HG03558 (cell line): ENCODE data around the gene PRR36.

Experiments
- ATAC-seq: cut with Tn5 transposase; IDR thresholded peaks from one replicate; pipeline ENCODE4 v1.9.1; 2021; ENCODE audit warnings: moderate number of reproducible peaks; ENCODE audit not compliant: unreplicated experiment; ENCODE audit errors: extremely low read depth

PRR36 gene

GRCh38 chr19:7874897-7875273 is 695 bp upstream of the PRR36 start:
- no peak for ATAC-seq

DNA sequence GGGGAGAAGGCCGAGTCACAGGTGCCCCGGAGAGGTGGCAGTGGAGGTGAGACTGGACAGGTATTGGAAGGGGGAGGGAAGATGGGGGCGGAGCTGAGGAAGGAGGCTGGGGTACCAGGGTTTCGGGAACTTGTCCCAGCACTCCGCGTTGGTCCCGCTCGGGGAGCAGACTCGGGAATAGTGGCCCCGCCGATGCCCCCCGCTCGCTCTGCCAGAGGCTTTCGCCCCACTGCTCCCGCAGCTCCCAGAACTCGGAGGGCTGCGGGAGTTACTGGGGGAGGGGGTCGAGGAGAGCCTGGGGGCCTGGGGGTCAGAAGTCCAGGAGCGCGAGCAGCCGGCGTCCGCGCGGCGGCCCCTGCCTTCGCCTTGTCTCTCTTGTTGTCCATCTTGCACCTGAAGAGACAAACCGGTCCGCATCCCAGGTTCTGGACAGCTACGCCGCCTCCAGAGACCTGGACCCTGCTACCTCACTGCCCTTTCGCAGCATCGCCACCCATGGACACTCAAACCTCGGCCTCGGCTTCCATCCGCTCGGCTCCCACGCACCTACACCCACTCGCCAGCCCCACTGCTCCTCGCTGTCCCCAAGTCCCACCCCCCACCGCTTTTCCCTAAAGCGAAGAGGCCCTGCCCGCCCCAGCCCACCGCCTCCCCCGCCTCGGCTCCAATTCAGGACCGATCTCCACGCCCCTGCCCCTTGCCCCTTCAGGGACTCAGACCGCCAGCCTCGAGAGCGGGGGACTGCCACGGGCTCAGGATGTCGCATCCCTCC is 700 bp downstream of the PRR36 start:
- no peak for ATAC-seq

DNA sequence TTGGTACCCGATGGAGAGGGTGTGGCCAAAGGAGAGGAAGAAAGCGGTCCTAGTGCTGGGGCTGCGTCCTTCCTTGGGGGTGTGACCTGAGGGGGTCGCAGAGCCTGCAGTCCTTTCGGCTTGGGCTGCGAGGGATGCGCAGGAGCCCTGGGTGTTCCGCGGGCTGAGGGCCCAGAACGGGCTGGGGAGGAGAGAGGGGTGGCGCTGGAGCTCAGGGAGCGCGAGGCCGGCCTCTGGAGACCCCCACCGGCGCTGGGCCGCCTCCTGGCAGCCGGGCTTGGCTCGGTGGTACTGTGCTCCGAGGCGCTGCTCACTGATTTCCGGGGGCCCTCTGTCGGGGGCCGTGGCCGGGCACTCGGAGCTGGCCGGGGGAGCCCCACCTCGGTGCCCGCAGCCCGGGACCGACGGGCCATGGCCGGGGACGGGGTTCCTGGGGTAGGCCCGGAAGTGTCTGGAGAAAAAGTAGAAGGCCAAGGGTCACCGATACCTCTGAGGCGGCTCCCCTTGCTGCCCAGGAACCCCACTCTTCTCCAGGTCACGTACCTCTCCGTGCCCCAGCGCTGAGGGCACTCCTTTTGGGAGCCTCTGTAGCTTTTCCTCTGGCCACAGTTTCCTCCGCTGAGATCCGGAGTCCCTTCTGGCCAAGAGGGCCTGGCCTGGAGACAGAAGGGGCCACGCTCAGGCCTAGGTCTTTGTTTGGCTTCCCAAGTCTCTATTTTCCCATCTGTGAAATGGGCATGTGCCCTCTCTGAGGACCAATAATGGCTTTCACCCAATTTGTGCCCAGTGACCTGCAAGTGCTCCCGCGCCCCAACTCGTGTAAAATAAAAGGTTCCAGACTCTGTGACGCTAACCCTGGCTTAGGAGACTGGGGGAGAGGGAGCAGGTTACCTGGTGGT is 1.6 kb downstream of the PRR36 start:
- no peak for ATAC-seq

GRCh38 chr19:7871437-7872305 is 2.5 kb downstream of the PRR36 start:
- ATAC-seq = no peak

DNA sequence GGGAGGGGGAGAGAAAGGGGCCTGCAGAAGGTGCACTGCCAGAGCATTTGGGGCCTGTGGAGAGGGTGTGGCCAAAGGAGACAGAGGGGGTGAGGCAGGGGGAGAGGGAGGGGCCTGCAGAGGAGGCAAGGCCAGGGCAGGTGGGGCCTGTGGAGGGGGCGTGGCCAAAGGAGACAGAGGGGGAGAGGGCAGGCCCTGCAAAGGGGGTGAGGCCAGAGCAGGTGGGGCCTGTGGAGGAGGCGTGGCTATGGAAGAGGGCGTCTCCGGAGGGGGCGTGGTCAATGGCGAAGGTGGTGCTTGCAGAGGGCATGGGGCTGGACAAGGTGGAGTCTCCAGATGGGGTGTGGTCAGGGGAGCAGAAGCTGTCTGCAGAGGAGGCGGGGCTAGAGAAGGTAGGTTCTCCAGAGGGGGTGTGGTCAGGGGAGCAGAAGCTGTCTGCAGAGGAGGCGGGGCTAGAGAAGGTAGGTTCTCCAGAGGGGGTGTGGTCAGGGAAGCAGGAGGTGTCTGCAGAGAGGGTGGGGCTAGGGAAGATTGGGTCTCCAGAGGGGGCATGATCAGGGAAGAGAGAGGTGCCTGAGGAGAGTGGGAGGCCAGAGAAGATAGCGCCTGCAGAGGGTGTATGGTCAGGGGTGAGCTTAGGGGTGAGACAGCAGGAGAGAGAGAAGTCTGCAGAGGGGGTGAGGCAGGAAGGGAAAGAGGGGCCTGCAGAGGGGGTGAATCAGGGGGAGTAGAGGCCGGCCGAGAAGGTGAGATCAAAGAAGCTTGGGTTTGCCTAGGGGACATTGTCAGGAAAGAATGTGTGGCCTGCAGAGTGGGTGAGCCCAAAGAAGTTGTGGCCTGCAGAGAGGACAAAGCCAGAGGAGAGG is 3.4 kb downstream of the PRR36 start:
- ATAC-seq = no peak

- no peak for ATAC-seq
Measured at GRCh38 chr19:7869910-7870511, 4.2 kb downstream of the PRR36 start.

- no peak for ATAC-seq
Measured at GRCh38 chr19:7869453-7869909, 4.7 kb downstream of the PRR36 start.

DNA sequence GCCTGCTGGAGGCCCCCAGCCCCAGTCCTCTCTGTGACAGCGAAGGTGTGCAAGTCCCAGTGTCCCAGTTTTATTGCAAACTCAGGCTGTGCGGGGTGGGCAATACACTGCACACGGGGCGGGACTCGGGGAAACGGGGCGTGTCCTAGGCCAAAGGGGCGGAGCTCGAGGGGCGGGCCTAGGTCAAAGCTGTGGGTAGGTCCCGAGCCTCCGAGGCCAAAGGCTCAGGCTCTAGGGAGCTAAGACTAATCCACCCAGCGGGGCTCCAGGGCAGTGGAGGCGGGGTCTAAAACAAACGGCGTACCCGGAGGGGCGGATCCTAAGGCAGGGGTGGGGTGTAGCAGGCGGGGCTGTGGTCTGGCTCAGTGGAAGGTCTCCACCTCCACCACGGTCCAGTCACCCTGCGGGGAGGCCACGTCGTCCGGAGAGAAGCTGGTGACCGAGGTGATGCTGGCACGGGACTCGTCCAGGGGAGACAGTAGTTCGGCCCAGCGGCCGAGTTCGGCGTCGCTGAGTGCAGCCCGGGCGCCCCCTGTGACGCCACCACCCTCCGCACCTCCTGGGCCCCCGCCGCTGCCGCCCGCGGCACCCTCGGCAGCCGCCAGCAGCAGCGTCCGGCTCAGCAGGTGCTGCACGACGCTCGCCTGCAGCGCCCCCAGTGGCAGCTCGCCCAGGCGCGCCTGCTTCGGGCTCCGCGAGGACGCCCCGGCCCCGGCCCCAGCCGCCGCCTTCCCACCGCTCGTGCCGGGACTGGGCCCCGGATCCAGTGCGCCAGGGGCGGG is 5.3 kb downstream of the PRR36 start:
- ATAC-seq = no peak

DNA sequence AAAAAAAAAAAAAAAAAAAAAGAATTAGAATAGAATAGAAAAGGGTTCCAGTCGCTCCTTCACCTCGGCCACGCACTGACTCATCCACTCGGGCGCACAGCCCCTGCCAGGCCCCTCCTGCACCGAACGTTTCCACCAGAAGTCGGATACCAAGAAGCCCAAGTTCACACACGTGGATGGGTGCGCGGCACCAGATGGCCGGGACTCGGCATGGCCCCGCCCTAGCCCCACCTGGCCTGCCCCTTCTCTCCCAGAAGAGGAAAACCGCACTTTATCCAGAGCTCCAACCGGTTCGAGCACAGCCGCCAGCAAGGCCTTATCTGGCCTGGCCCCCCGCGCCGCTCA is 5.9 kb downstream of the PRR36 start:
- ATAC-seq = no peak

GRCh38 chr19:7867092-7867844 is 6.9 kb downstream of the PRR36 start:
- no peak for ATAC-seq

DNA sequence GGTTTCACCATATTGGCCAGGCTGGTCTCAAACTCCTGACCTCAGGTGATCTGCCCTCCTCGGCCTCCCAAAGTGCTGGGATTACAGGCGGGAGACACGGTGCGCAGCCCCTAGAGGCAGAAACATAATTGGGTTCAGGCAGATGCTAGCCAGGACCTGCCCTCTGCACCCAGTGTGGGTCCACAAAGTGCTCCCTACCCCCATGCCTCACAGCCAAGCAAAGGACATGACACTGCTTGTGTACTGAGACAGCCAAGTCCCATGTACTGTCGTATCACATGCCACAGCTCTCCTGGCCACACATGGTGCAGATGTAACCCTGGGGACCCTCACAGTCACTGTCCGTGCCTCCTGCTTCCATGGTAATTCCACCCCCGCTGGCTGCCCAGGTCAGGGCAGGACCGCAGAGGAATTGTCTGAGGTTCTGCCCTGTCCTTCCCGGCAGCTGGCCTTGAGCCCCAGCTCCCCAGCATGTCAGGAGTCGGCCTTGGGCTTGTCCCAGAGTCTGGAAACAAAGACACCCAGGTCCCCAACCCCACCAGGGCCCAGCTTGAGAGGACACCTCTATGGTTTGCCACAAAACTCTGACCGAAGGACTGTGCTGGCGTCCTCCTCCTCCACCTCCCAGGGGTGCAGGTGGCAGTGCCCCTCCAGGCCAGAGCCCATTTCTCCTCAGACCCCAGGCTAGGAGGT is 7.6 kb downstream of the PRR36 start:
- ATAC-seq = no peak

DNA sequence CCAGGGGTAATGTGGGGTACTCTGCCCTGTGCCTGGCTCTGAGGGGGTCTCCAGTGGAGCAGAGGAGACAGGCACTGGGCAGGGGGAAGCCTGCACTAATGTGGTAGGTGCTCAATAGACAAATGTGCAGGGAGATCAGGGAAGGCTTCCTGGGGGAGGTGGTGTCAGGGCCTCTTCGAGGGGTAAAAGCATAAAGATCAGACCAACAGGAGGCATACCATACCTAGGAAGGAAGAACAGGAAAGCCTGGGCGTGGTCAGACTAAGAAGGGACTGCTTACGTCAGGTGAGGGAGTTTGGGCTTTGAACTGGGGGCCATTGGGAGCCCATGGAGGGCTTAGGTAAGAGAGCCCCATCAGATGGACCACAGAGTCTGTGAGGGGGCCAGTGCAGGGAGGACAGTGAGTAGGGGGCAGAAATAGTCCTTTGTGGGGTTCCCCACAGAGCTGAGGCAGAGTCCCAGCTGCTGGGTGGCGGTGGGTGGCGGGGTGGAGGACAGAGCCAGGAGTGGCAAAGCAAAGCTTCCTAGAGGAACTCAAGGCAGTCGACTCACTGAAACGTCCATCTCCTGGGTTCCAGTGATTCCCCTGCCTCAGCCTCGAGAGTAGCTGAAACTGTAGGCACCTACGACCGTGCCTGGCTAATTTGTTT is 8.8 kb downstream of the PRR36 start:
- no peak for ATAC-seq

GRCh38 chr19:7864690-7865074 is 9.5 kb downstream of the PRR36 start:
- no peak for ATAC-seq

DNA sequence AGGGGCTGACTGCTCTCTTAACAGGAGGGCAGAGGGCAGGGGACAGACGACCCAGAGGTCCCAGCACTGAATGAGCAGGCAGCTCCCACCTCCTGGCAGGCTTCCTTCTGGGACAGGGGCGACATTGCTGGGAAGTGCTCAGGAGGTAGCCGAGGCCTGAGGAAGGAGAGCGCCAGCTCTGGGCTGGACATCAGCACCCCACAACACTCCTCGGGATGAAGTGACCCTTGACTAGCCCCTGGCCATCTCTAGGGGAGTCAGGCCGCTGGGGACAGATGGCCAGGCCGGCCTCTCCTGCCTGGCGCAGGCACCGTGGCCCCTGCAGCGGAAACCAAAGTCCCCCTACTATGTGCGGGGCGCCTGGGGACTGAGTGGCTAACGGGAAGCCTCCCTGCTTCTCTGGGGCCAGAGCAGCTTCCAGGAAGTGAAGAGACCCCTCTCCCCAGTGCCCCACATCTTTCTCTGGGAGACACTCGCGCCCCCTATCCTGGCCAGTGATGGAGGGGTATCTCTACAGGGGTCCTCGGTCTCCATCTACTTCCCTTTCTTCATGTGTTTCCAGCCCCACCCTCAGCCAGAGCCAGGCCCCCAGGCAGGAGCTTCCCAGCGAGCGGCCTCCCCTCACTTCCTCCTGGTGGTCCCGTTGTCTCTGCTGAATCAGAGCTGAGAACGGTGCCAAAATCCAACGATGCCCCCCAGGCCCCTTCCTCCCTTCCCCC is 10.1 kb downstream of the PRR36 start:
- ATAC-seq = no peak

DNA sequence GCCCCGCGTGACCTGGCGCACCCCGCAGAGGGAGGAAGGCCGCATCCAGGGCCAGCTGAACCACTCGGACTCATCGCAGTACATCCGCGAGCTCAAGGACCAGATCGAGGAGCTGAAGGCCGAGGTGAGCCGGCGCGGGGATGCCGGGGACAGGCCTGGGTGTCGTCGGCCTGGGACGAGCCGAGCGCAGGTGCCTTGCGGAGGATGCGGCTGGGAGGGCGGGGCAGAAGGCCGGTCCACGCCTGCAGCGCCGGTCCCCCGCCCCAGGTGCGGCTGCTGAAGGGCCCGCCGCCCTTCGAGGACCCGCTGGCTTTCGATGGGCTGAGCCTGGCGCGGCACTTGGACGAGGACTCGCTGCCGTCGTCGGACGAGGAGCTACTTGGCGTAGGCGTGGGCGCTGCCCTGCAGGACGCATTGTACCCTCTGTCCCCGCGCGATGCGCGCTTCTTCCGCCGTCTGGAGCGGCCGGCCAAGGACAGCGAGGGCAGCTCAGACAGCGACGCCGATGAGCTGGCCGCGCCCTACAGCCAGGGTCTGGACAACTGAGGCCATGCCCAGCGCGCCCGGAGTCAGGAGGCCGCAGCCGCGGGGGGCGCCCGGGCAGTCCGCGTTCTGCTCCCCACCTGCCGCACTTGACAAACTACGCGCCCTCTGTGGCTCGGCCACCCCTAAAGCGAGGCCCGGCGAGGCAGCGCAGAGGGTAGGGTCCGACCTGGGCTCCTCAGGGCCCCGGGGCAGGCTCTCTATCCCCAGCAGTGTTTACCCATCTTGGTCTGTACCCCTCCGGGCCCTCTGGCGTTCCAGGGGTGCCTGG is 10.8 kb downstream of the PRR36 start:
- ATAC-seq = no peak
